Central memory CD8-positive, alpha-beta T cell (primary cell): Measurements from ENCODE around the gene PCBP3.
"Not testable (repeated sequence)": the region's sequence is repeated elsewhere in the genome, so short reads cannot be mapped to it uniquely, and the experiment has no call there.

Source experiments
- ATAC-seq: fragments of 150-1000 bp; cut with Tn5 transposase; replicated peaks from 2 replicates; pipeline ENCODE4 v1.10.0; 2022; ENCODE audit warnings: mild to moderate bottlenecking, moderate FRiP score, moderate number of reproducible peaks; ENCODE audit not compliant: poor library complexity, severe bottlenecking; ENCODE audit errors: extremely low read depth
- DNase-seq, 2 donors: peaks; one replicate each; pipeline ENCODE4 v3.0.0; 2021; ENCODE audit warnings: low spot score in 2 of 2
- H3K27ac Mint-ChIP-seq: one replicate; pipeline ENCODE4 v1.8.0; 2022; ENCODE audit warnings: low read depth, mild to moderate bottlenecking, moderate library complexity, mixed read lengths
- H3K27me3 Mint-ChIP-seq: one replicate; pipeline ENCODE4 v1.8.0; 2022; ENCODE audit warnings: mixed read lengths
- H3K36me3 Mint-ChIP-seq: one replicate; pipeline ENCODE4 v1.8.0; 2022; ENCODE audit warnings: mild to moderate bottlenecking, moderate library complexity, mixed read lengths; ENCODE audit not compliant: insufficient read depth
- H3K4me1 Mint-ChIP-seq: one replicate; pipeline ENCODE4 v1.8.0; 2022; ENCODE audit warnings: mixed read lengths
- H3K4me3 Mint-ChIP-seq: one replicate; pipeline ENCODE4 v1.8.0; 2022; ENCODE audit warnings: mild to moderate bottlenecking, moderate library complexity, mixed read lengths
- H3K9me3 Mint-ChIP-seq: one replicate; pipeline ENCODE4 v1.8.0; 2022; ENCODE audit warnings: mixed read lengths

Gene PCBP3

DNA sequence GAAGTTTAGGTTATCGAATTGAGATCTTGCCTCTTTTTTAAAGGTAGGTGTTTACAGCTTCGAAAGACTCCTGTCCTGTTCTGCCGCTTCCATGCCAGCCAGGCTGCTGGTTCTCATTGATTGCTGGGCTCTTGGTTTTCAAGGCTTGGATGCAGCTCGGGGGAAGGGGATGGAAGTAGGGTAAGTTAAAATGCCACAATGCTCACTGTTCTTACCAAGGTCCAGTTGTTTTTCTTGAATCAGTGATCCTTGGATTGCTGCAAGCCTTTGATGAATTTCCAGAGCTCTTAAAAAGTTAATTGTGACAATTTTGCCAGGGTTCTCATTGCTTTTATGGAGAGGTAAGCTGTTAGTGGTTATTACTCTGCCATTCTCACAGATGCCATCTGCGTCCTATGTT, 74.9 kb downstream of the PCBP3 start:
- Mint-ChIP-seq H3K27me3 (peaks cover 68% of the 10 kb centered on the region), H3K9me3 (no peaks in the 10 kb centered on the region), H3K4me1 (no peaks in the 10 kb centered on the region), H3K27ac (no peak overlapping the region), H3K36me3 (no peaks in the 10 kb centered on the region), H3K4me3 (no peak overlapping the region)
- no peak for ATAC-seq
- no peak for DNase-seq

DNA sequence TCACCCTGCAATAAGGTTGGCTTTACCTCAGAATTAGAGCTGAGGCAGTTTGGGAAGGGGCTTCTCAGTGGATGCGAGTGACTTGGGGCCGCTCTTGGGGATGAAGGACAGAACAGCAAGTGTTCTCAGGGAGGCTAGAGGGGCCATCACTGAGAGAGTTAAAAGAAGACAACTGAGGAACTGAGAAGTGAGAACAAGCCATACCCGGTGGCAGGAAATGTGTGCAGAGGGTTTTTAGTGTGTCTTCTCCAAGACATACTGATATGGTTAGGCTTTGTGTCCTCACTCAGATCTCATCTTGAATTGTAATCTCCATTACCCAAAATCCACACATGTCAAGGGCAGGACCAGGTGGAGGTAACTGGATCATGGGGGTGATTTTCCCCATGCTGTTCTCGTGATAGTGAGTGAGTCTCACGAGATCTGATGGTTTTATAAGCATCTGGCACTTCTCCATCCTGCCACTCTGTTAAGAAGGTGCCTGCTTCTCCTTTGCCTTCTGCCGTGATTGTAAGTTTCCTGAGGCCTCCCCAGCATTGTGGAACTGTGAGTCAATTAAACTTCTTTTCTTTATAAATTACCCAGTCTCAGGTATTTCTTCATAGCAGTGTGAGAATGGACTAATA, 75.8 kb downstream of the PCBP3 start:
- Mint-ChIP-seq H3K36me3 (no peaks in the 10 kb centered on the region), H3K4me3 (no peak overlapping the region), H3K9me3 (no peaks in the 10 kb centered on the region), H3K4me1 (no peaks in the 10 kb centered on the region), H3K27ac (no peak overlapping the region), H3K27me3 (peaks cover 59% of the 10 kb centered on the region)
- DNase-seq: no peak
- no peak for ATAC-seq

DNA sequence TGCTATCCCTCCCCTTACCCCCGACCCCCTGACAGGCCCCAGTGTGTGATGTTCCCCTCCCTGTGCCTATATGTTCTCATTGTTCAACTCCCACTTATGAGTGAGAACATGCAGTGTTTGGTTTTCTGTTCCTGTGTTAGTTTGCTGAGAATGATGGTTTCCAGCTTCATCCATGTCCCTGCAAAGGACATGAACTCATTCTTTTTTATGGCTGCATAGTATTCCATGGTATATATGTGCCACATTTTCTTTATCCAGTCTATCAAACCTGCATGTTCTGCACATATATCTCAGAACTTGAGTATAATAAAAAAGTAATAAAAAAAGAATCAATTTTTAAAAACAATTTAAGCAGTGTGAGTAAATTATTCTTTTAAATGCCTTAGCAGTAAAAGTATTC, 76.7 kb downstream of the PCBP3 start:
- H3K27me3 Mint-ChIP-seq: peaks cover 51% of the 10 kb centered on the region
- not testable (repeated sequence) for ATAC-seq, H3K9me3 Mint-ChIP-seq, DNase-seq, H3K27ac Mint-ChIP-seq, H3K4me3 Mint-ChIP-seq, H3K36me3 Mint-ChIP-seq, H3K4me1 Mint-ChIP-seq

DNA sequence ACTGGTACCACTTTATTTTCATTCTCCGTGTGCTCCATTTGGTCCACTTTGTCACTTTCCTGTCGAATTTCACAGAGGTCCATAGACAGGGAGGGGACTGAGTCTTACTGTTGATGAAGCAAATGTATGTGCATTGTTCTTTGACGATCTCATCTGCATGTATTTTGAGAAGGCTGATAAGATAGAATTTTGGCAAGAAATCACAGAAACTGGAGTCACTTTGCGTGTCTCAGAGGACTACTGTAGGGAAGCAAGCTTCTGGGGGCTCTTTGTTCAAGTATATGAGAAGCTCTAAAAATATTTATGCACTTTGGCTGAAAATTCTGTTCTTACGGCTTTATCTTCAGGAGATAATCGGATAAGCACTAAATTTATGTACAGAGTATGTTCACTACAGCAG, 78.1 kb downstream of the PCBP3 start:
- peaks cover 43% of the 10 kb centered on the region for H3K27me3 Mint-ChIP-seq
- H3K9me3 Mint-ChIP-seq: no peaks in the 10 kb centered on the region
- no peak overlapping the region for H3K4me3 Mint-ChIP-seq
- DNase-seq (no peak), ATAC-seq (no peak)
- H3K4me1 Mint-ChIP-seq: no peaks in the 10 kb centered on the region
- H3K36me3 Mint-ChIP-seq: no peaks in the 10 kb centered on the region
- no peak overlapping the region for H3K27ac Mint-ChIP-seq

DNA sequence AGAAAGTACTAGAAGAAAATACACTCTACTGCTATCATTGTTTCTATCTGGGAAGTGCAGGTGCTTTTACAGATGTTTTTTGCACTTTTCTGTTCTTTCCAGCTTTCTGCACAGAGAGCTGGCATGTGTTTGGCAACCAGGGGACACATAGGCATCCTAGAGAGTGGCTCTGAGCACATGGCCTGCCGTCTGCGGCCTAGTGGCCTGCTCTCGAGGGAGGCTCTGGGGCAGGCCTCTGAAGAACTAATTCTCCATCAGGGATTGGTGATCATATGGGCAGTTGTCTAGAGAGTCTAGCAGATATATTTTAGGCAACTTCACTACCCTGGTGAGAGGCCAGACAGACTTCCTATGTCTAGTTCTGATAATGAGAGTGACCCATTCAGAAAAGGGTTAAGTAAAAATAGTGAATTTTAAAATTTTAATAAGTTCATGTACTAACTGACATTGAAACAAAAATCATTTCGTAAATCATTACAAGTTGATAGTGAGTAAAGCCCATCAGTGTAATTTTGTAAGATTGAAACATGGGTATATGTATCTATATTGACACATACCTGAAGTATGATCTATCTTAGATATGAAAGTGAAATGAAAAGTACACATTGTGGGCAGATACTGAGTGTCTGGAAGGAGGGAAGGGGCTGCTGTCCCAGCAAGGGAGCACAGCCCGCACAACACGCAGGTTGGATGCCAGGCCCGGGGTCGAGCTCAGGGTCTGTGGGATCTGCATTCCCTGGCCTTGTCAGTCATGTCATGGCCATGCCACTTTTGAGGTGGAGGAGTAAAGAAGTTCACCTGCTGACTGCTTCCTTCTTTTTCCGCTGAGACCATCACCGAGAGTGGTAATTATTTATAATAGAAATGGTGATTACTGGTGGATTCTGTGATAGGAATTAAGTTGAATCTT, 79.8 kb downstream of the PCBP3 start:
- Mint-ChIP-seq H3K9me3 (no peaks in the 10 kb centered on the region), H3K4me1 (no peaks in the 10 kb centered on the region), H3K27ac (no peak overlapping the region), H3K4me3 (no peak overlapping the region), H3K27me3 (peaks cover 40% of the 10 kb centered on the region), H3K36me3 (no peaks in the 10 kb centered on the region)
- DNase-seq (no peak), ATAC-seq (no peak)

DNA sequence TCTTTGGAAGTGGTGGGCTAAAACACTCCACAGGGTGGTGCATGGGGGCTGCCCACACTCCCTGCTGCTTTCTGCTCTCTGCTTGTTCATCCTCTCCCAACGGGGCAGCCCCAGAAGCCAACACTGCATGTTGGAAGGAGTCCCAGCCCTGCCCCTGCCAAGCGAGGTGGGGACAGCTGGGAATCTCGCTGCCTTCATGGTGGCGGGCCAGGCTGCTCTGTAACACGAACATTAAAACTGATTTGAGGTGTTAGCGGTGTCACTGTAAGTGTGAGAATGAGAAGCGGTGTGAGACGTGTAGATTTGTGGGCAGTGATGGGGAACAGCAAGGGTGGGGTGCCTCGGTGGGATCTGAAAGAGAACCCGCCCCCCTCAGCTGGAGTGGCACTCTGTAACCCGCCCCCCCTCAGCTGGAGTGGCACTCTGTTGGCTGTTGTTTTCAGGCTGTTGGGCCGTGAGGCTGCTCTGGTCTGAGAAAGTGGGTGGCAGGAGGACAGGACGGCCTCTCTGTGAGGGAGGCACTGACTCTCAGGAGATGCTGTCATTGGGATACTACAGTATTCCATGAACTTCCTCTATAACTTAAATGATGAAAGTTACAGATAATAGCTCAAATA, 80.9 kb downstream of the PCBP3 start:
- no peak overlapping the region for H3K27ac Mint-ChIP-seq
- no peak overlapping the region for H3K4me3 Mint-ChIP-seq
- H3K36me3 Mint-ChIP-seq: no peaks in the 10 kb centered on the region
- no peaks in the 10 kb centered on the region for H3K9me3 Mint-ChIP-seq
- no peaks in the 10 kb centered on the region for H3K4me1 Mint-ChIP-seq
- ATAC-seq: no peak
- H3K27me3 Mint-ChIP-seq: peaks cover 29% of the 10 kb centered on the region
- no peak for DNase-seq

DNA sequence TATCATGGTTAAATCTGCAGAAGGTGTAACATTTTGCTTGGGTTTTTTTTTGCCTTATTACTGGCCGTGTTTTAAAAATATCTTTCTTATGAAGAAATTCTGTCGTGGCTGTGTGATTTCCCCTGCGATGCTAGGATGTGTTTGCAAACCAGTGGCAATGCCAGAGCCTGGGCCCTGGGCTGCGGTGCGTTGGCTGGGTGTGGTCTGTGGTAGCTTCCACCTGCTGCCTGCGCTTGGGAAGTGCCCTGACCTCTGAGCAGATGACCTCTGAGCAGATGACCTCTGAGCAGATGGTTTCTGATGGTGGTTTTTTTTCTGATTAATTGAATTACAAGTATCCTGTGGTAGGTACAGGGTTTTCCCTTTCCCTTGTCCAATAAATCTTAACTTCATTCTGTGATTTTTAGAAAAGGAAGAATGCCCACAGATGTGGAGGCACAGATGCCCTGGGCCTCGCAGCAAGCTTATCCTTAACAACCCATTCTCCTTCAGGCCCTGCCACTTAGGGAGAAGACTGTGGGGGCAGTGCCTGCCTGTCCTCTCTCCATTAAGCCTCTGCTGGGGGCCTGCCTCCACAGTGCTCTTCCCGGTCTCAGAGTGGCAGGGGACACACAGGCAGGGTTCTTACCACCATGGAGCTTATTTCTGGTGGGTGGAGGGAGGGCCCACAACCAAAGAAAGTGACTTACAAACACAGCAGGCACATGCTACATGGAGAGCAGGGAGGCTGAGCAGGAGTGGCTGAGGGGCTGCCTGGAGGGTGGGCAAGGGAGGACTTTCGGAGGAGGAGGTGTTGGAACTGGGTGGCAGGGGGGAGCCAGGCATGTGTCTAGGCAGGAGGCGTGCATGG, 81.7 kb downstream of the PCBP3 start:
- no peak overlapping the region for H3K4me3 Mint-ChIP-seq
- no peaks in the 10 kb centered on the region for H3K36me3 Mint-ChIP-seq
- H3K27ac Mint-ChIP-seq: no peak overlapping the region
- ATAC-seq (no peak), DNase-seq (no peak)
- H3K4me1 Mint-ChIP-seq: no peaks in the 10 kb centered on the region
- H3K27me3 Mint-ChIP-seq: peaks cover 23% of the 10 kb centered on the region
- no peaks in the 10 kb centered on the region for H3K9me3 Mint-ChIP-seq

DNA sequence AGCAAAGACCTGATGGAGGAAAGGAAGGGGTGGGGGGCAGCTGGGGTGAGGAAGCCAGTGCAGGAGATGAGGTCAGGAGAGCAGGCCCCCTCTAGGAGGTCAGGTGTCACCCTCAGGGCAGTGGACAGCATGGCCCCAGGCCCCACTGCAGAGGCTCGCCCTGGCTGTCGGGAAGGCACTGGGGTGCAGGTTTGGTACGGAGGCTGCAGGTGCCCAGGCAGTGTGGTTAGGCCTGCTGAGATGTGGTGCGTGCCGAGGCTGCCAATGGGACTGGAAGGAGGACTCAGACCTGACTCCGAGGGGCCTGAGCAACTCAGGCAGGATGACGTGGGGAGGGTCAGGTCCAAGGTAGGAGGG, 82.3 kb downstream of the PCBP3 start:
- Mint-ChIP-seq H3K27ac (no peak overlapping the region), H3K27me3 (peaks cover 25% of the 10 kb centered on the region), H3K36me3 (no peaks in the 10 kb centered on the region), H3K9me3 (no peaks in the 10 kb centered on the region), H3K4me1 (no peaks in the 10 kb centered on the region), H3K4me3 (no peak overlapping the region)
- ATAC-seq (no peak), DNase-seq (no peak)

DNA sequence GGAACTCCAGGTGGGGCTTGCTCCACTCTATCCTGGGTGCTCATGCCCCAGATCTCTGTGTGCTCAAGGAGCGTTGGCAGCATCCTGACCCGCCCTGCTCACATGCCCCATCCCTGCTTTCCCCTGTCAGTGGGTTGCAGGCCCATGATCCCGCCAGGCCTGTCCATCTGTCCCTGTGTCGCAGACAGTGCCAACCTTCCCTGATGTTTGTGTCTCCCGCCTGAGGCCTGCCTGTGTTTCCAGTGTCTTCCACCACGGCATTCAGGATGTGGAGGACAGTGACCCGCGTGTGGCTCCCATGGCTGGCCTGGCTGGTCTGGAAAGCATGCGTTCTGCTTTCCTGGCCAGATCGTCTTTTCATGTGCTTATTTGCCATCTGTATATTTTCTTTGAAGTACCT, 82.9 kb downstream of the PCBP3 start:
- Mint-ChIP-seq H3K9me3 (no peaks in the 10 kb centered on the region), H3K4me3 (no peak overlapping the region), H3K4me1 (no peaks in the 10 kb centered on the region), H3K27ac (no peak overlapping the region), H3K36me3 (no peaks in the 10 kb centered on the region), H3K27me3 (peaks cover 30% of the 10 kb centered on the region)
- DNase-seq: no peak
- ATAC-seq: no peak

DNA sequence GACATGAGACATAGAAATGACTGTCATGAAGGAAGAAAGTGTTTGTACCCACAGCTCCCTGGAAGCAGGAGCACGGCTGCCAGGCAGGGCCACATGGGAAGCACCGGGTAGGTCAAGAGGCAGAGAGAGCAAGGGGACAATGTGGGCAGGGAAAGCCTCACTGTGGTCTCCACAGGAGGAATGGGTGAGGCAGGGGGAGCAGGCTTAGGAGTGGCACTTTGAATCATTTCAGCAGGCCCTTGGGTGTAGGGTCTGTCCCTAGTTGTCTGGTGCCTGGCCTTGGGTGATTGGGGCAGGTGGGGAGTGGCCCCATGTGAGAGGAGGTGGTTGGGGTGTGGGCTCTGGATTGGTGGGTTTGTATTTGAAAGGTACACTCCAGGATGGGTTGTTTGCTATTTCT, 83.9 kb downstream of the PCBP3 start:
- DNase-seq: no peak
- H3K4me1 Mint-ChIP-seq: no peaks in the 10 kb centered on the region
- ATAC-seq: no peak
- no peak overlapping the region for H3K4me3 Mint-ChIP-seq
- H3K9me3 Mint-ChIP-seq: no peaks in the 10 kb centered on the region
- no peak overlapping the region for H3K27ac Mint-ChIP-seq
- H3K27me3 Mint-ChIP-seq: peaks cover 28% of the 10 kb centered on the region
- no peaks in the 10 kb centered on the region for H3K36me3 Mint-ChIP-seq

DNA sequence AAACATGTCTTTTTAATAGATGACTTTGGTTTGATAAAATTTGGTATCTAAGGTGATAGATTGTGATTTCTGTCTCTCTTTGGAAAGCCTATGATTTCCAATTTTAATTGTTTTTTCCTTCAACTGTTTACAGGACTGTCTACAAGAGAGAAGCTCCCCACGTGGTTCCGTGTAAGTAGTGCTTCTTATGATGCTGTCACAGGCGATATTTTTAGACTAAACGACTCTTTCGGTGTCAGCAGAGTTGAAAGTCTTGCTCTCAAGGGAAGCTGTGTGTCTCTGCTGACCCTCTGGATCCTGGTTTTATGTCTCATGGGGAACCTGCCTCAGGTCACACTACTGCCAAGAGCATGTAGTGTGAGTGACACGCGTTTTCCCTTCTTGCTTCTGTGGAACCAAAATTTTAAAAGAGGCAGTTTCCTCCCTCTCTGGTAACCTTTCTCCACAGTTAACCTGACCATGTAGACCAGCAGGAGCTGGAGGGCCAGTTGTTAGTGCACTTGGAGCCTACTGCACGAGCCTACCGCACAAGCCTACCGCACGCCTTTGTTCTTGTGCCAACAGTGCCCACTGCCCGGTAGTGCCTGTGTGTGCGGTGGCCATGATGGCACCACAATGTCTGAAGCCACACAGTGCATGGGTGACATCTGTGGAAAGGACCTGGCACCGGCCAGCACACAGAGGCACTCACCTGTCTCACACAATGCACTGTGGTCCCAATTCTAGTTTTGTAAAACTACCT, 91.9 kb downstream of the PCBP3 start:
- H3K4me1 Mint-ChIP-seq: peaks cover 4% of the 10 kb centered on the region
- ATAC-seq (no peak), DNase-seq (no peak)
- peaks cover 37% of the 10 kb centered on the region for H3K27me3 Mint-ChIP-seq
- no peak overlapping the region for H3K27ac Mint-ChIP-seq
- H3K4me3 Mint-ChIP-seq: no peak overlapping the region
- no peaks in the 10 kb centered on the region for H3K9me3 Mint-ChIP-seq
- no peaks in the 10 kb centered on the region for H3K36me3 Mint-ChIP-seq
